ENCODE data around the gene FAM20A.

The FAM20A gene

GRCh38 chr17:68600931-68601564, at the start of gene FAM20A:
Gene FAM20A, minus strand, starts transcription at chr17:68601367. Its CDS starts 701 bp downstream, at chr17:68600666.
- DNase-seq (ENCODE audit: low read depth in 2 of 2): no peak

GRCh38 chr17:68649324-68649723, 48.2 kb upstream of the FAM20A start:
- DNase-seq (ENCODE audit: low read depth in 2 of 2): no peak

GRCh38 chr17:68646626-68647526, 45.7 kb upstream of the FAM20A start:
- no peak for DNase-seq (ENCODE audit: low read depth in 2 of 2)

- no peak for DNase-seq (ENCODE audit: low read depth in 2 of 2)
These were observed 40.9 kb upstream of the FAM20A start for GRCh38 chr17:68642118-68642412.

GRCh38 chr17:68641276-68642117, 40.3 kb upstream of the FAM20A start:
- no peak for DNase-seq (ENCODE audit: low read depth in 2 of 2)

GRCh38 chr17:68640242-68640989, 39.2 kb upstream of the FAM20A start:
- peak; percentile 6 to 9 for DNase-seq (ENCODE audit: low read depth in 2 of 2)

GRCh38 chr17:68634345-68634876, 33.2 kb upstream of the FAM20A start:
- no peak for DNase-seq (ENCODE audit: low read depth in 2 of 2)

- DNase-seq (ENCODE audit: low read depth in 2 of 2): no peak
These were observed 27.4 kb upstream of the FAM20A start for GRCh38 chr17:68628576-68628957.

- no peak for DNase-seq (ENCODE audit: low read depth in 2 of 2)
These were observed 26.9 kb upstream of the FAM20A start for GRCh38 chr17:68627956-68628575.

GRCh38 chr17:68624381-68624780, 23.2 kb upstream of the FAM20A start:
- no peak for DNase-seq (ENCODE audit: low read depth in 2 of 2)

- DNase-seq (ENCODE audit: low read depth in 2 of 2): no peak
These were observed 22.6 kb upstream of the FAM20A start for GRCh38 chr17:68623811-68624210.

- DNase-seq (ENCODE audit: low read depth in 2 of 2): no peak
These were observed 21.3 kb upstream of the FAM20A start for GRCh38 chr17:68622423-68622822.

- peak in 1 of 2 experiments; percentile 1 for DNase-seq (ENCODE audit: low read depth in 2 of 2)
These were observed 19.9 kb upstream of the FAM20A start for GRCh38 chr17:68621065-68621464.

GRCh38 chr17:68616334-68616733, 15.2 kb upstream of the FAM20A start:
- DNase-seq (ENCODE audit: low read depth in 2 of 2): no peak

GRCh38 chr17:68614718-68615117, 13.6 kb upstream of the FAM20A start:
- no peak for DNase-seq (ENCODE audit: low read depth in 2 of 2)

GRCh38 chr17:68613739-68614298, 12.7 kb upstream of the FAM20A start:
- no peak for DNase-seq (ENCODE audit: low read depth in 2 of 2)

GRCh38 chr17:68612923-68613292, 11.7 kb upstream of the FAM20A start:
- no peak for DNase-seq (ENCODE audit: low read depth in 2 of 2)

- no peak for DNase-seq (ENCODE audit: low read depth in 2 of 2)
These were observed 11.2 kb upstream of the FAM20A start for GRCh38 chr17:68612209-68612922.

- DNase-seq (ENCODE audit: low read depth in 2 of 2): no peak
These were observed 10.4 kb upstream of the FAM20A start for GRCh38 chr17:68611353-68612208.

Measured in fibroblast of skin of left biceps (primary cell).